Measurements from ENCODE around the gene TMEM87B.

TMEM87B gene

GRCh38 chr2:112053917-112054846 lies 887 bp upstream of the TMEM87B start:
- intact Hi-C loops (cut with DNase I; ENCODE audit: low total_unique reads): no loop called here
- Histone ChIP-seq H3K27ac (peak overlapping the region; percentile 90 to 91), H3K4me3 (peak overlapping the region; percentile 56 to 60)

GRCh38 chr2:112055730-112056625 lies 909 bp downstream of the TMEM87B start:
- peak overlapping the region; percentile 93 to 94 for H3K27ac ChIP-seq
- intact Hi-C loops (cut with DNase I; ENCODE audit: low total_unique reads): no loop called here

More at GRCh38 chr2:112053917-112054846, 887 bp upstream of the TMEM87B start:
- no peak for TF ChIP-seq CTCF (IDR thresholded peaks at IDR 0.05)
- no peaks in the 10 kb centered on the region for H3K36me3 ChIP-seq
- no peaks in the 10 kb centered on the region for H3K27me3 ChIP-seq
- H3K4me1 ChIP-seq: peaks cover 0 to 32% (median 22%) of the 10 kb centered on the region in 4 donors
- no peaks in the 10 kb centered on the region for H3K9me3 ChIP-seq
- DNase-seq: peak; percentile 99

GRCh38 chr2:112056626-112056987 lies 1.5 kb downstream of the TMEM87B start:
- peaks cover 0 to 28% (median 22%) of the 10 kb centered on the region in 4 donors for H3K4me1 ChIP-seq
- peak overlapping the region; percentile 70 to 91 for H3K4me3 ChIP-seq
- H3K36me3 ChIP-seq: peaks cover 4 to 11% (median 7%) of the 10 kb centered on the region in 3 donors
- TF ChIP-seq CTCF (IDR thresholded peaks at IDR 0.05): no peak
- intact Hi-C loops (cut with DNase I; ENCODE audit: low total_unique reads): no loop called here
- H3K27me3 ChIP-seq: no peaks in the 10 kb centered on the region
- peak overlapping the region; percentile 93 to 94 for H3K27ac ChIP-seq
- H3K9me3 ChIP-seq: no peaks in the 10 kb centered on the region
- no peak for DNase-seq

More at GRCh38 chr2:112055730-112056625, 909 bp downstream of the TMEM87B start:
- Histone ChIP-seq H3K4me1 (peaks cover 0 to 28% (median 22%) of the 10 kb centered on the region in 4 donors), H3K9me3 (no peaks in the 10 kb centered on the region), H3K27me3 (no peaks in the 10 kb centered on the region), H3K4me3 (peak overlapping the region; percentile 70 to 91), H3K36me3 (peaks cover 1 to 5% (median 4%) of the 10 kb centered on the region in 3 donors)
- no peak for TF ChIP-seq CTCF (IDR thresholded peaks at IDR 0.05)
- DNase-seq: peak; percentile 83 to 85

- TF ChIP-seq CTCF (IDR thresholded peaks at IDR 0.05): no peak
- no peak for DNase-seq
- H3K36me3 ChIP-seq: peaks cover 8 to 33% (median 20%) of the 10 kb centered on the region in 3 donors
- H3K27ac ChIP-seq: no peak overlapping the region
- no peaks in the 10 kb centered on the region for H3K27me3 ChIP-seq
- no peaks in the 10 kb centered on the region for H3K9me3 ChIP-seq
- intact Hi-C loops (cut with DNase I; ENCODE audit: low total_unique reads): no loop called here
- no peak overlapping the region for H3K4me3 ChIP-seq
- H3K4me1 ChIP-seq: peaks cover 0 to 21% (median 18%) of the 10 kb centered on the region in 4 donors
These were observed 4.6 kb downstream of the TMEM87B start for GRCh38 chr2:112059671-112060070.

DNA sequence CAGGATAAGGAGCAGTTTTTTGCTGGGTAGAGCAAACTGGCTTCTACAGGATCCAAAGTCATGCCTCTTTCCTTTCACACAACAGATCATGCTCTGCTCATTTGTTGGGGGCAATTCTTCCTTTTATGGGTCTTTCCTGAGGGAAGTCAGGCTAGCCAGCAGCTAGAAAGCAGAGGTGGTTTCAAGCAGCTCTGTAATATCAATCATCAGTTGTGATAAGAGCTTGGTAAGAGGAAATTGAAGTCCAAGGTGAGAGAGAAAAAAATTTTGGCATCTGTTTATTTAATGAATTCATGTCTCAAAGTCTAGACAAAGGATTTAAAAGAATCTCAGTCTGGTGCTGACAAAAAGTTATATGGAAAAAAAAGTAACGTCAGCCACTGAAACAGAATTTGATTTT lies 6.2 kb downstream of the TMEM87B start:
- peaks cover 17 to 47% (median 23%) of the 10 kb centered on the region in 3 donors for H3K36me3 ChIP-seq
- H3K9me3 ChIP-seq: no peaks in the 10 kb centered on the region
- TF ChIP-seq CTCF (IDR thresholded peaks at IDR 0.05): no peak
- no peak for DNase-seq
- H3K4me1 ChIP-seq: peaks cover 0 to 20% (median 18%) of the 10 kb centered on the region in 4 donors
- H3K27me3 ChIP-seq: no peaks in the 10 kb centered on the region
- no peak overlapping the region for H3K27ac ChIP-seq
- intact Hi-C loops (cut with DNase I; ENCODE audit: low total_unique reads): no loop called here
- H3K4me3 ChIP-seq: no peak overlapping the region
